ENCODE measurements around the gene DOCK1. TPM values are rescaled to one million over a fixed set of nuclear protein-coding genes. Genes with fewer than 3 reads are reported as not detected.

Gene DOCK1
- polyA plus RNA-seq, 1 of the 3 experiments (the other 2 are of a cell fraction): 15.5 TPM

DNA sequence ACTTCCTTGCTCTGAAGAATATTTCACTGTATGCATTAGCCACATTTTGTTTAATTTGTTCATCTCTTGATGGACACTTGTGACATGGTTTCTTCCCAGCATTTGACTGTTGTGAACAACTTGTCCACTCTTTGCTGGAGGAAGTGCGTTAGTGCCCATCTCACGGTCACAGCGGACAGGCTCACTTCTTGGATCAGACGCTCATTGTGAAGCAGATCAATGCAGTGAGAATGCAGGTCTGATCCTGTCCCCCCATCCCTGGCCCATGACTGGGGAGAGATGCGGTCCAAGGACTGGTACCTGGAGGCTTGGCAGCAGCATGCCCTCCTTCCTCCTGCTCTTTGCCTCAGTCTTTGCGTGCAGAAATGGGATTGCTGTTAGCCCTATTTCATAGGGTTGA, 41.5 kb downstream of the DOCK1 start:
- Histone ChIP-seq H3K27me3 (ENCODE audit: insufficient read depth) (no peaks in the 10 kb centered on the region), H3K79me2 (ENCODE audit: insufficient read depth) (peaks cover 86% of the 10 kb centered on the region), H3K9me3 (no peaks in the 10 kb centered on the region), H4K20me1 (ENCODE audit: insufficient read depth) (peaks cover 39% of the 10 kb centered on the region), H3K9me2 (no peaks in the 10 kb centered on the region), H3K27ac (ENCODE audit: low read depth in 2 of 2, low read length in 1 of 2) (no peak overlapping the region), H3K36me3 (replicated peaks in 1 of 2; ENCODE audit: control insufficient read depth in 1 of 2, insufficient read depth in 2 of 2, low read length in 1 of 2) (no peaks in the 10 kb centered on the region), H3K4me2 (no peak overlapping the region), H3K9ac (no peak overlapping the region), H2AFZ (ENCODE audit: low read depth) (no peak overlapping the region), H3K4me3 (ENCODE audit: low read depth in 2 of 2, low read length in 1 of 2) (no peak overlapping the region), H3F3A (replicated peaks; ENCODE audit: insufficient read depth) (no peaks in the 10 kb centered on the region), H3K4me1 (ENCODE audit: control insufficient read depth in 1 of 2, insufficient read depth in 2 of 2, low read depth in 1 of 2, low read length in 1 of 2) (no peaks in the 10 kb centered on the region)
- no peak for TF ChIP-seq NFIC (IDR thresholded peaks at IDR 0.05; ENCODE audit: borderline replicate concordance)
- DNase-seq: no peak
- WGBS (ENCODE audit: low lambda C conversion rate): 93% methylated on average over 6 of the region's 6 CpGs
- ChIA-PET POLR2A (no interaction called here), CTCF (no interaction called here)

- Histone ChIP-seq H3K27ac (ENCODE audit: low read depth in 2 of 2, low read length in 1 of 2) (no peak overlapping the region), H3K79me2 (ENCODE audit: insufficient read depth) (peaks cover 86% of the 10 kb centered on the region), H3K4me2 (no peak overlapping the region), H3F3A (replicated peaks; ENCODE audit: insufficient read depth) (peaks cover 6% of the 10 kb centered on the region), H3K9me3 (no peaks in the 10 kb centered on the region), H3K4me1 (ENCODE audit: control insufficient read depth in 1 of 2, insufficient read depth in 2 of 2, low read depth in 1 of 2, low read length in 1 of 2) (no peaks in the 10 kb centered on the region), H3K9me2 (no peaks in the 10 kb centered on the region), H3K9ac (no peak overlapping the region), H2AFZ (ENCODE audit: low read depth) (no peak overlapping the region), H3K36me3 (replicated peaks in 1 of 2; ENCODE audit: control insufficient read depth in 1 of 2, insufficient read depth in 2 of 2, low read length in 1 of 2) (no peaks in the 10 kb centered on the region), H3K4me3 (ENCODE audit: low read depth in 2 of 2, low read length in 1 of 2) (no peak overlapping the region), H3K27me3 (ENCODE audit: insufficient read depth) (no peaks in the 10 kb centered on the region), H4K20me1 (ENCODE audit: insufficient read depth) (peaks cover 50% of the 10 kb centered on the region)
- WGBS (ENCODE audit: low lambda C conversion rate): 100% methylated on average over 4 of the region's 13 CpGs
- ChIA-PET POLR2A (no interaction called here), CTCF (interaction anchor here (1.1 kb wide), 1 partner anchor 13 kb away, joined by 3 read pairs; no protein-coding TSS in a partner anchor)
- DNase-seq: no peak
- TF ChIP-seq MEF2A (IDR thresholded peaks at IDR 0.05; ENCODE audit: borderline replicate concordance, low read depth): no peak
- no peak for TF ChIP-seq YY1 (IDR thresholded peaks at IDR 0.05; ENCODE audit: low read depth)
Measured at GRCh38 chr10:126948355-126949160, 43.3 kb downstream of the DOCK1 start.

- ChIA-PET CTCF (interaction anchor here (1.1 kb wide), 1 partner anchor 12 kb away, joined by 3 read pairs; no protein-coding TSS in a partner anchor), POLR2A (no interaction called here)
- Histone ChIP-seq H3K79me2 (ENCODE audit: insufficient read depth) (peaks cover 86% of the 10 kb centered on the region), H2AFZ (ENCODE audit: low read depth) (no peak overlapping the region), H3K4me3 (ENCODE audit: low read depth in 2 of 2, low read length in 1 of 2) (no peak overlapping the region), H3K36me3 (replicated peaks in 1 of 2; ENCODE audit: control insufficient read depth in 1 of 2, insufficient read depth in 2 of 2, low read length in 1 of 2) (no peaks in the 10 kb centered on the region), H3F3A (replicated peaks; ENCODE audit: insufficient read depth) (peaks cover 6% of the 10 kb centered on the region), H3K9me3 (no peaks in the 10 kb centered on the region), H3K9me2 (no peaks in the 10 kb centered on the region), H3K9ac (no peak overlapping the region), H3K4me1 (ENCODE audit: control insufficient read depth in 1 of 2, insufficient read depth in 2 of 2, low read depth in 1 of 2, low read length in 1 of 2) (no peaks in the 10 kb centered on the region), H3K4me2 (no peak overlapping the region), H3K27me3 (ENCODE audit: insufficient read depth) (no peaks in the 10 kb centered on the region), H3K27ac (ENCODE audit: low read depth in 2 of 2, low read length in 1 of 2) (no peak overlapping the region), H4K20me1 (ENCODE audit: insufficient read depth) (peaks cover 51% of the 10 kb centered on the region)
- DNase-seq: no peak
- 61% methylated on average over 4 of the region's 4 CpGs for WGBS (ENCODE audit: low lambda C conversion rate)
- TF ChIP-seq, protein P1, sequence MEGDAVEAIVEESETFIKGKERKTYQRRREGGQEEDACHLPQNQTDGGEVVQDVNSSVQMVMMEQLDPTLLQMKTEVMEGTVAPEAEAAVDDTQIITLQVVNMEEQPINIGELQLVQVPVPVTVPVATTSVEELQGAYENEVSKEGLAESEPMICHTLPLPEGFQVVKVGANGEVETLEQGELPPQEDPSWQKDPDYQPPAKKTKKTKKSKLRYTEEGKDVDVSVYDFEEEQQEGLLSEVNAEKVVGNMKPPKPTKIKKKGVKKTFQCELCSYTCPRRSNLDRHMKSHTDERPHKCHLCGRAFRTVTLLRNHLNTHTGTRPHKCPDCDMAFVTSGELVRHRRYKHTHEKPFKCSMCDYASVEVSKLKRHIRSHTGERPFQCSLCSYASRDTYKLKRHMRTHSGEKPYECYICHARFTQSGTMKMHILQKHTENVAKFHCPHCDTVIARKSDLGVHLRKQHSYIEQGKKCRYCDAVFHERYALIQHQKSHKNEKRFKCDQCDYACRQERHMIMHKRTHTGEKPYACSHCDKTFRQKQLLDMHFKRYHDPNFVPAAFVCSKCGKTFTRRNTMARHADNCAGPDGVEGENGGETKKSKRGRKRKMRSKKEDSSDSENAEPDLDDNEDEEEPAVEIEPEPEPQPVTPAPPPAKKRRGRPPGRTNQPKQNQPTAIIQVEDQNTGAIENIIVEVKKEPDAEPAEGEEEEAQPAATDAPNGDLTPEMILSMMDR (IDR thresholded peaks at IDR 0.05): no peak
- TF ChIP-seq RFX5 (IDR thresholded peaks at IDR 0.05; ENCODE audit: low read length) (no peak), RAD21 (IDR thresholded peaks at IDR 0.05; ENCODE audit: low read length) (no peak), POLR2AphosphoS5 (IDR thresholded peaks at IDR 0.05; ENCODE audit: low read depth, low read length) (no peak), MEF2A (IDR thresholded peaks at IDR 0.05; ENCODE audit: borderline replicate concordance, low read depth) (no peak), FOXJ3 (CRISPR knock-in tag; IDR thresholded peaks at IDR 0.05) (no peak), ELF1 (IDR thresholded peaks at IDR 0.05) (no peak), REST (IDR thresholded peaks at IDR 0.05; ENCODE audit: low read depth, low read length) (no peak), SMC3 (IDR thresholded peaks at IDR 0.05; ENCODE audit: low read depth, low read length) (no peak), SIN3A (IDR thresholded peaks at IDR 0.05; ENCODE audit: borderline replicate concordance, low read depth, low read length) (no peak), USF1 (IDR thresholded peaks at IDR 0.05; ENCODE audit: borderline replicate concordance, low read depth) (no peak)
- TF ChIP-seq, protein P2, sequence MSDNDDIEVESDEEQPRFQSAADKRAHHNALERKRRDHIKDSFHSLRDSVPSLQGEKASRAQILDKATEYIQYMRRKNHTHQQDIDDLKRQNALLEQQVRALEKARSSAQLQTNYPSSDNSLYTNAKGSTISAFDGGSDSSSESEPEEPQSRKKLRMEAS (IDR thresholded peaks at IDR 0.05; ENCODE audit: low read depth): no peak
Measured at GRCh38 chr10:126949161-126949503, 43.9 kb downstream of the DOCK1 start.

Data from SK-N-SH (cell line).